Thoracic aorta endothelial cell (primary cell): Measurements from ENCODE around the gene SPANXN3. TPM values are rescaled to one million over a fixed set of nuclear protein-coding genes. Genes with fewer than 3 reads are reported as not detected.

Experiments used
- total RNA-seq: library from RNA; depleted of rRNA; stranded (reverse); fragments of >200 nt; gene quantifications from 2 replicates; pipeline ENCODE4 v1.2.3, GENCODE V29; 2012

SPANXN3 gene
- not detected in 2 replicates for total RNA-seq

GRCh38 chrX:143517375-143517774 lies at the start of gene SPANXN3:
Gene SPANXN3, minus strand, starts transcription at chrX:143517475. Its CDS starts 84 bp downstream, at chrX:143517391.

Other genes starting within 250 kb of the SPANXN3 start
- 18.4 and 64.4 TPM in 2 replicates for gene SLITRK4, start 118.6 kb upstream of the SPANXN3 start, total RNA-seq
- not detected in 2 replicates for gene SPANXN2, start 203.3 kb upstream of the SPANXN3 start, total RNA-seq